Stimulated activated CD8-positive, alpha-beta memory T cell treated with anti-CD3 and anti-CD28 coated beads, Interleukin-7, amount 100 ng/mL, for 4 hours (primary cell): ENCODE measurements around the gene NHLRC4.

Experiments used
- DNase-seq, 2 donors: peaks; one replicate each; pipeline ENCODE4 v3.0.0-alpha.2; 2020; ENCODE audit warnings: low read depth in 2 of 2

NHLRC4 gene, protein sequence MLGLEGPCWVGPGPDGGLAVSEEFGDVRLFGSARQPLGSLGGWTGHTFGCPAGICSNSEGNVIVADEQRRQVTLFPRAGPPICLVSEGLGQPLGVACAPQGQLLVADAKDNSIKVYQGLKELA

GRCh38 chr16:566475-567372 lies at the start of gene NHLRC4:
NHLRC4 (plus strand) TSS chr16:567005; CDS start chr16:568048, 1,043 bp downstream.
- no peak for DNase-seq

DNA sequence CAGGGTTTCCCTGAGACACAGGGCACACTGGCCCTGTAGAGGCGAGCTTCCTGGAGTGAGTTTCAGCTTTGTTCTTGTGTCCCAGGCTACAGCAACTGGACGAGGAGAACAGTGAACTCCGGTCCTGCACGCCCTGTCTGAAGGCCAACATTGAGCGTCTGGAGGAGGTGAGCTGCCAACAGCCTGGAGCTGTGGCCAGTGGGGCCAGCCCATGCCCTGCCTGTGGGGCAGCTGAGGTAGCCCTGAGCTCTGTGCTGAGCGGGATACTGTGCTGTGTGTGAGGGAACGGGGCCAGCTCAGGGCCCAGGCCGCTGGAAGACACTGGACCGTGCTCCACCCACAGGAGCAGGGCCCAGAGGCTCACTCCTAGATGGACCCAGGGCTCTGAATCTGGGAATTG lies 47.9 kb upstream of the NHLRC4 start:
- DNase-seq = no peak

DNA sequence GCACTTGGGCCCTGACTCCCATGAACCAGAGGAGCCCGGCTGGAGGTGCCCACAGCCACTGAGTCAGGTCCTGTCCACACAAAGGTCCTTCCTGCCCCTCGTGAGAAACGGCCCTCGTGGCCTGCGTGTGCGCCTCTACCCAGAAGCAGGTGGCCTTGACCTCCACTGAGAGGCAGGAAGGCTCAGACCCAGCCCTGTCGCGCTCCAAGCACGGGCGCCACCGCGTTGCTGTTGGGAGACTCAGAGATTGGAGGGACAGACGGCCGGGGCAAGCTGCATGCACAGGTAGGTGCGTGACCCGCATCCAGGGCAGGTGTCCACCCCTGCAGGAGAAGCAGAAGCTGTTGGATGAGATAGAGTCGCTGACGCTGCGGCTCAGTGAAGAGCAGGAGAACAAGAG lies 47.4 kb upstream of the NHLRC4 start:
- DNase-seq = no peak

DNA sequence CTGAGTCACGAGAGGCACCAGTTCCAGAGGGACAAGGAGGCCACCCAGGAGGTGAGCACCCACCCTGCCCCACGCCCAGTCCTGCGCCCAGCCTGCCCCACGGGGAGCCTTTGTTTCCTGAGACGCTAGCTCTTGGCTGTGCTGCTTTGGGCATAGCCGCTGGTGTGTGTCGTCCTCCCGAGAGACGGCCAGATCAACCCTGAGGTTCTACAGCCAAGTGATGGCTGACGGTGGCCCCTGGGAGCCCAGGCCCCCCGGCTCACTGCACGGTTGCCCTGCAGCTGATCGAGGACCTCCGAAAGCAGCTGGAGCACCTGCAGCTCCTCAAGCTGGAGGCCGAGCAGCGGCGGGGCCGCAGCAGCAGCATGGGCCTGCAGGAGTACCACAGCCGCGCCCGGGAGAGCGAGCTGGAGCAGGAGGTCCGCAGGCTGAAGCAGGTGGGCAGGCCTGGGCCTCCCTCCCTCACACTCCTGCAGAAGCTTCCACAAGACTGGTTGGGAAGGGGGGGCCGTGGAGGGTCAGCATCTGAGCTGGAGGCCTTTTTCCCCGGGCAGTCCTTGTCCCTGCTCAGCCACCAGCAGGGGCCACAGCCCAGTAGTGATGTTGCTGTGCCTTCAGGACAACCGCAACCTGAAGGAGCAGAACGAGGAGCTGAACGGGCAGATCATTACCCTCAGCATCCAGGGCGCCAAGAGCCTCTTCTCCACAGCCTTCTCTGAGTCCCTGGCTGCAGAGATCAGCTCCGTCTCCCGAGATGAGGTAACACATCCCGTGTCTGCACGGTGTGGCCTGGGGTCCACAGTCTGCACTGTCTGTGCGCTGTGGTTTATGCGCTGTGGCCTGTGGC lies 46.7 kb upstream of the NHLRC4 start:
- no peak for DNase-seq

DNA sequence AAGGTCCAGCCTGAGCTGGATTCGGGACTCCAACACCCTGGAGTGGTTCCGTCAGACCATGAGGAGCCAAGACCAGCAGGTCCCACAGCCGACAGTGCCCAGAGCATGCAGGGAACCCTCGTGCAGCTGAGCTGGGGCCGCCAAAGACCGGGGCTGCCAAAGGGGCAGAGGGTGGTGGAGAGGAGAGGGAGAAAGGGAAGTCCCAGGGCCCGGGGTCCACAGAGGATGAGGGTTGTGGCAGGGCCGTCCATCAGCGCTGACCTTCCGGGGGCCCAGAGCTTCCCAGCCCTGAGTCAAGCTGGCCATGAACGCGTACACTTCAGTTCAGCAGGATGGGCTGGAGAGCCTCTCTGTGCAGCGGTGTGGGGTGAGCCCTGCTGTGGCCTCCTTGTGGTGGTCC lies 46.0 kb upstream of the NHLRC4 start:
- no peak for DNase-seq

DNA sequence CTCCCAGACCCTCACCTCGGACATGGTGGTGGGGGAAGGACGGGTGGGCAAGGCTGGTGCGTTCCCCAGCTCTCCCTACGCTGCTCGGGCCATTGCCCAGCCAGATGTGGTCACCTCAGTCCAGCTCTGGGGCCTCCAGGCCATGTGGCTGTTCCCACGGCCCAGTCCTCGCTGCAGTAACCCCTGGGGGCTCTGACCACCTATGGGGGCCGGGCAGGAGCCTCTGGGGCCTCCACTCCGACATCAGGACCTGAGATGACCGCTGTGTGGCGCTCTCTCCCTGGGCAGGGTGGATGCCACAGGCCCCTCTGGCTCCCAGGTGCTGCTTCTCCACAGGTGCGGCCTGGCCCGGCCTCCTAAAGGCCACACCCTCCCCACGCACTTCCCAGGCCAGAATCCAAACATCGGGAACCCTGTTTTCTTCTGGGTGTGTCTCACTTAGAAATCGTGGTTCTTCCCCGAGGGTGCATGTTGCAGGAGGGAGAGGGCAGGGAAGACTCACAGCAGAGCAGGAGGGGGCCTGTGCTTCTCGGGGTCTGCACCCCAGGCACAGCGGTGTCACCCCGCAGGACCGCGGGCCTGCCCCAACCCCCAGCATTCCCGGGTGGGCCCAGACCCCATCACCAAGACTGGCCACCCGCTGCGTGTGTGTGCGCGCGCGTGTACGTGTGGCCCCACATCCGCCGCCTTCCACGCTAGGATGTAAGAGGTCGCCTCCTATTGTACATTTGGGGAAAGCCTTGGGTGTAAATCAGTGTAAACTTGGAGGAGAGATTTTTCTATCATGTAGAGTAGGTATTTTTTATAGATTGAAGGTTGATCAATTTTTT lies 45.2 kb upstream of the NHLRC4 start:
- no peak for DNase-seq

DNA sequence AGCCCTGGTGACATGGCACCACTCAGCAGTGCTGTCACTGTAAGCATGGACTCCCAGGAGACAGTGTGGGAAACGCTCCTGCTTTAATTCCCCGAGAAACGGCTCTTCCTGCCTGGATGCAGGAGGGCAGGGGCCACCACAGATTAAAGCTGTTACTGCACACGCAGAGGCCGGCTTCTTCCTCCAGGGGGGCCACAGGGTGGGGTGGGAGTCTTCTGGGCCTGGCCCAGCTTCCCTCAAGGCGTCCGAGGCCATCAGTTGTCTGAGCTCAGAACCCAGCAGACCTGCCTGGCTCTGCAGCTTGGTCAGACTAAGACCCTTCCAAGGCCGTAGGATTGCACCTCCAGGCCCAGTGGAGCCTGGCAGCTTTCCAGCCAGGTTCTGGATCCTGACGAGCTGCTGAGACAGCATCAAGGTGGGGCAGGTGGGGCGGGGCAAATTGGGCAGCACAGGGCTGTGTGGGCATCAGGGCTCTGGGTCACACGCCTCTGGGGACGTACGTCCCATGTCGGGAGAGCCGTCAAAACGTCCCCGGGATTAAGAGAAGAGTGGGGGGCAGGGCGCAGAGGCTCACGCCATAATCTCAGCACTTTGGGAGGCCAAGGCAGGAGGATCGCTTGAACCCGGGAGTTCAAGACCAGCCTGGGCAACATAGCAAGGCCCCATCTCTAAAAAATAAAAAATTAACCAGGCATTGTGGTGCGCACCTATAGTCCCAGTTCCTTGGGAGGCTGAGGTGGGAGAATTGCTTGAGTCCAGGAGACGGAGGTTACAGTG lies 44.3 kb upstream of the NHLRC4 start:
- no peak for DNase-seq

DNA sequence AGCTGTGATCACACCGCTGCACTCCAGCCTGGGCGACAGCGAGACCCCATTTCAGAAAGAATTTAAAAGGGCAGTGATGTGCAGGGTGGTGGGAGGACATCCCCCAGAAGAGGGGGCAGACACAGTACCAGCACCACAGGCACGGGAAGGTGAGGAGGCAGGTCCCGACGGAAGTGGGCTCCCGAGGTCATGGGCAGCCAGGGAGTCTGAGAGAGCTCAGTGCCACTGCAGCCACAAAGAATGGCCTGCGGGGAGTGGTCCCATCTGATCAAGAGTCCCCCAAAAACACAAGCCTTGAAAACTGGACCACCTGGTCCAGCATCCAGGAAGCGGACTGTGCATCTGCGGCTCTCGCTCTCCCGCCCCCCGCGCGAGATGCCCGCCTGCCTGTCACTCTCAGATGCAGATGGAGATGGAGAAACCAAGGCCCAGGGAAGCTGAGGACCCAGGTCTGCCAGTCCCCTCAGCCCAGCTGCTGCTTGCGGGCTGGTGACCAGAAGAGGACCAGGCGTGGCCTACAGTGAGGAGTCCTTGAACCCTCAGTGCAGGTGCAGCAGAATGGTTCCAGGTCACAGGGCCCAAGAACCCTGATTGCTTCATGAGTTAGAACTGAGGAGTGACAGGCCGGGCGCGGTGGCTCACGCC lies 43.6 kb upstream of the NHLRC4 start:
- no peak for DNase-seq

GRCh38 chr16:524274-525040 lies 42.3 kb upstream of the NHLRC4 start:
- DNase-seq = no peak

- no peak for DNase-seq
Measured at GRCh38 chr16:525123-525519, 41.7 kb upstream of the NHLRC4 start.

DNA sequence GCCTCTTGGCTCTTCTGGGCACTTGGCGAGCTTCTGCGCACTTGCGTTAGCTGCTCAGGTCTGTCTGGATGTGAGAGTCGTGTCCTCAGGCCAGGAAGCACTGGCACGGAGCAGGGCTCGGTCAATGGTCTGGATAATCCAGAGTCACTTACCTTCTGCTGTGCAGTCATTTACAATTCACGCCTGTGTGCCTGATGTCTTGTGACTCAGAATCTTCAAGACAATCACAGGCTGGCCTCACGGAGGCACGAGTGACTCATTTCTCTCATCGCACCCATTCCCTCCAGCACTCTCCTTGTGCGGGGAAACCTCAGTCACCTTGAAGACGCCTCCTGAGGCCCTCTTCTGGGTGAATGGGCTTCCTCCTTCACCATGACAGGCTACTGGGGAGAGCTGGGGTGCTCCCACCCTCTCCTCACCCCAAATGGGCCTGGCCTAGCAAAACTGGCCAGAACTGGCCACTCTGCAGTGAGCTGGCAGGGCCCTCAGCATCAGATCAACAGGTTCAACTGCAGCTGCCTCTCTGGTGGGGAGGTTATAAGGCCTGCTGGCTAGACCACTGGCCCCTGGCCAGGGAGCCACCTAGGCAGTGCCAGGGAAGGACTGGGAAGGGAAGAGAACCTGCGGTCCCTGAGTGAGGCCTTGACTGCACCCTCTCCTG lies 41.2 kb upstream of the NHLRC4 start:
- peak; percentile 66 to 72 for DNase-seq

GRCh38 chr16:526181-527014 lies 40.4 kb upstream of the NHLRC4 start:
- no peak for DNase-seq

DNA sequence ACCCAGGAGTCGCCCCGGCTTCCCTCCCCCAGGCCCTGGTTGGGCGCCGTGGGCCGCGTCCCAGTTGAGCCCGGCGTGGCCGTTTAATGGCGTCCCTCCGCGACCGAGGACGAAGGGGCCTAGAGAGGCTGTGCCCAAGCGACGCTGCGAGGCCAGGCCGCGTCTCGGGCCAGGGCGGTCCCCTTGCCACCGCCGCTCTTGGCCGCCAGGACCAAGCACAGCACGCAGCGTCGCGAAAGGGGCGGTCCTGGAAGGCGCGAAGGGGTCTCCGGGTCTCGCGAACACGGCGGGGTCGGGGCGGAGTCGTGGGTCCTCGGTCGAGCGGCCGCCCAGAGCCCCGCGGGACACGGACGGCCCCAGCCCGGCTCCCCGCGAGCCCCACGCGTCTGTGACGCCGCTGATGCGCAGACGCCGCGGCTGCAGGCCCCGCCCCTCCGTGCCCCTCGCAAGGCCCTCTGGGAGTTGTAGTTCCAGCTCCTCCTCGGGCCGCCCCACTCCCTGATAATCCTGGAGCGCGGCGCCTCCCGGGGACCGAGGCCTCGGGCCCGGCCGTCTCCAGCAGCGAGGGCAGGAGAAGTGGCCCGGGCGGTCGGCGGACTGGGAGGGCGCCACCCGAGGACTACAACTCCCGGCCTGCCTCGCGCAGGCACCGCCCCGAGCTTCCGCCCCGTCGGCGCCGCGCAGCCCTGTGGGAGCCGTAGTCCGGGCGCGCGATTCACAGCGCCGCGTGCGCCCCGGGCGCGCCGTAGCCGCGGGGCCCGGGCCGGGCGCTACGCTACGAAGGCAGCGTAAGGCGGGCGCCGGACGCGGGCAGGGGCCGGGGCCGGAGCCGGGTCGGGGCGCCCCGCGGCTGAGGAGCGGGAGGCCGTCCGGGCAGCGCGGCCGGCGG lies 39.5 kb upstream of the NHLRC4 start, which contains the start of gene CAPN15:
TSS of gene CAPN15 (plus strand) at position 698 of the 889 bp plus-strand sequence. CDS start 19,127 bp downstream, outside the sequence.
- peak; percentile 67 to 82 for DNase-seq

DNA sequence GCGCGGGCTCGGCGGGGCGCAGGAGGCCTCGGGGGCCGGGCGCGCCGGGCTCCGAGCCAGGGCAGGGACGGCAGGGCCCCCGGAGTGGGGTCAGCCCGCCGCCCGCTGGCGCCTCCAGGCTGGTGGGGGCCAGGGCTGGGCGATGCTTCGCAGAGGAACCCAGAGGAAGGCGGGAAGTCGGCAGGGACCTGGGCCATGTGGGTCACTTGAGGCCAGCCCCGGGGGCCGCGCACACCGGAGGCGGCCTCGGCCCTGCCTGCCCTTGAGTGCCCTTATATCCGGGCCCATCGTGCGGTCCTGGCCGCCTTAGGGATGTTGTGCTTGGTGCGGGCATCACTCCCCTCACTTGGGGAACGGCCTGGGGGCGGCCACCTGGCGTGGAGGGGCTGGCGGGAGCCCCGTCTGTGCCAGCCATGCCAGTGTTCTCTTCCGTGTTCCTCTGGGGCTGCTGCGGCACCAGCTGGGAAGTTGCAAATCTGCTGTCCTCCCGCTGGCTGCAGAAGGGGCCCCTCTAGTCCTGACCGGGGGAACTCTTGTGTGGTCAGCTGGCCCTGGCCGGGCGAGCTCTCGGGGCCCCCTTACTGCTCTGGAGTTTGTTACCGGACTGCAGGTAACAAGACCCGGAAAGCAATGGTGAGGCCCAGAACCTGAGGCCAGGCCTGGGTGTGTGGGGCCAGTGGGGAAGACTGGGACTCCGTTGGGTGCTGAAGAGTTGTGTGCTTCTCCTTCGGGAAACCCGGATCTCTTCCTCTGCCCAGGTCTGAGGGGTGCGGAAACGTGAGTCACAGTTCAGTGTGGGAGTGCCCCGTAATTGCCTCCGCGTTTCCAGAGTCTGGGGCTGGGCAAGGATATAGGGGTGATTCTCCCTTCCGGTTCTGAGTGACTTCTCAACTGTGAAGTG lies 38.4 kb upstream of the NHLRC4 start:
- DNase-seq = peak; percentile 22 to 40

DNA sequence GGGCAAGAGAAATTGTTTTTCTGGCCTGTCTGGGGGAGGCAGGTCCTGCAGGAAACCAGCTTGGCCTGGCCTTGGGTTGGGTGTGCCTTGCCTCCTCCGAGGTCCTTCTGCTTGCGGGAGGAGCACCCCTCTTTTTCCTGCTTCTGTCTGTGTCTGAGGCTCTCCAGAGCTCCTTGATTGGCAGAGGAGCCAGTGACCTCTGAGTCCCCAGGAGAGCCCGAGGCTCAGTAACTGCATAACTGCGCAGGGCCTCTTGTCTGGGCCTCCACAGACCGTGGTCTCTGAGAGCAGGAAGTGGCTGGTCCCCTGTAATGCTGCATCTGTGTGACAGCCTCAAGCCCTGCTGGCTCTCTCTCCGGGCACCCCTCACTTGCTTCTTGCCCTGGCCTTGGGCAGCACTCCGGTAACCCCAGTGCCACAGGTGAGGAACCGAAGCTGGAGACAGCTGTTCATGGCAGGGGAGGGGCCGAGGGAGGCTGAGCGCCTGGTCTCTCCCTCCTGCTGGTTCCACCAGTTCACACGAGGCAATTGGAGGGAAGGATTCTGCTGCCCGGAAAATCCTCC lies 37.7 kb upstream of the NHLRC4 start:
- no peak for DNase-seq
